Neural progenitor cell (in vitro differentiated cells): ENCODE data around the gene BACH1. TPM values are rescaled to one million over a fixed set of nuclear protein-coding genes. Genes with fewer than 3 reads are reported as not detected.

ENCODE experiments used
- DNase-seq: peaks from one replicate; pipeline ENCODE4 v3.0.0-alpha.2; 2016; ENCODE audit warnings: low spot score
- H2AFZ ChIP-seq: fragments of 200-600 bp; sonication (generic); replicated peaks from 2 replicates; pipeline ENCODE4 v1.6.1; 2016; ENCODE audit warnings: antibody characterized with exemption
- H3F3A ChIP-seq: fragments of 200-600 bp; sonication (generic); 2 replicates; pipeline ENCODE4 v1.6.1; 2016; ENCODE audit warnings: antibody characterized with exemption, low read depth
- H3K27ac ChIP-seq: fragments of 200-600 bp; sonication (generic); 2 replicates; pipeline ENCODE4 v1.5.1; 2016; ENCODE audit warnings: mild to moderate bottlenecking
- H3K27me3 ChIP-seq: fragments of 200-600 bp; sonication (generic); 2 replicates; pipeline ENCODE4 v1.6.1; 2016; ENCODE audit warnings: mild to moderate bottlenecking, moderate library complexity
- H3K36me3 ChIP-seq: fragments of 200-600 bp; sonication (generic); 2 replicates; pipeline ENCODE4 v1.5.1; 2016
- H3K4me1 ChIP-seq: fragments of 200-600 bp; sonication (generic); 2 replicates; pipeline ENCODE4 v1.6.1; 2016; ENCODE audit warnings: mixed run types
- H3K4me2 ChIP-seq: fragments of 200-600 bp; sonication (generic); 2 replicates; pipeline ENCODE4 v1.6.1; 2016
- H3K4me3 ChIP-seq: fragments of 200-600 bp; sonication (generic); 2 replicates; pipeline ENCODE4 v1.5.1; 2016
- H3K79me2 ChIP-seq: fragments of 200-600 bp; sonication (generic); 2 replicates; pipeline ENCODE4 v1.6.1; 2016; ENCODE audit warnings: low read depth
- H3K9ac ChIP-seq: fragments of 200-600 bp; sonication (generic); 2 replicates; pipeline ENCODE4 v1.6.1; 2016
- H3K9me3 ChIP-seq: fragments of 200-600 bp; sonication (generic); 2 replicates; pipeline ENCODE4 v1.5.1; 2016; ENCODE audit warnings: low read depth
- H4K20me1 ChIP-seq: fragments of 200-600 bp; sonication (generic); 2 replicates; pipeline ENCODE4 v1.6.1; 2016; ENCODE audit warnings: low read depth
- H3K27ac Mint-ChIP-seq: 3 replicates; pipeline ENCODE4 v1.8.0; 2021; ENCODE audit warnings: mixed read lengths
- H3K27me3 Mint-ChIP-seq: 2 replicates; pipeline ENCODE4 v1.8.0; 2022; ENCODE audit warnings: low read depth, mild to moderate bottlenecking, inconsistent platforms, moderate library complexity, mixed read lengths; ENCODE audit not compliant: insufficient read depth
- H3K36me3 Mint-ChIP-seq: 3 replicates; pipeline ENCODE4 v1.8.0; 2021; ENCODE audit warnings: mixed read lengths
- H3K4me1 Mint-ChIP-seq: 3 replicates; pipeline ENCODE4 v1.8.0; 2021; ENCODE audit warnings: mixed read lengths
- H3K4me3 Mint-ChIP-seq: 3 replicates; pipeline ENCODE4 v1.8.0; 2021; ENCODE audit warnings: mild to moderate bottlenecking, moderate library complexity, mixed read lengths
- H3K9me3 Mint-ChIP-seq: 3 replicates; pipeline ENCODE4 v1.8.0; 2020; ENCODE audit warnings: mixed read lengths
- CTCF ChIP-seq: fragments of 200-600 bp; sonication (generic); IDR thresholded peaks from 2 replicates; pipeline ENCODE4 v1.5.1; 2017; ENCODE audit warnings: antibody characterized with exemption, mild to moderate bottlenecking
- EZH2 ChIP-seq: fragments of 200-600 bp; sonication (generic); IDR thresholded peaks from 2 replicates; pipeline ENCODE4 v1.6.1; 2017; ENCODE audit warnings: antibody characterized with exemption, mild to moderate bottlenecking, moderate library complexity
- EZH2phosphoT487 ChIP-seq: fragments of 200-600 bp; sonication (generic); IDR thresholded peaks from 2 replicates; pipeline ENCODE4 v1.6.1; 2017; ENCODE audit warnings: antibody characterized with exemption
- total RNA-seq: library from RNA; depleted of rRNA; stranded (reverse); fragments of >200 nt; gene quantifications from 2 replicates; pipeline ENCODE4 v1.2.3, GENCODE V29; 2015; ENCODE audit warnings: low replicate concordance

Gene BACH1
- total RNA-seq, 1 donor from 2014 or later: 93.8 TPM

GRCh38 chr21:29297483-29298347, 1.0 kb upstream of the BACH1 start:
- H3F3A ChIP-seq: peaks cover 13% of the 10 kb centered on the region
- H3K36me3 ChIP-seq: no peaks in the 10 kb centered on the region
- Mint-ChIP-seq H3K27ac (no peak overlapping the region), H3K4me1 (peaks cover 29% of the 10 kb centered on the region), H3K36me3 (peaks cover 18% of the 10 kb centered on the region), H3K9me3 (peaks cover 24% of the 10 kb centered on the region), H3K4me3 (peak overlapping the region; percentile 84), H3K27me3 (peaks cover 10% of the 10 kb centered on the region)
- H4K20me1 ChIP-seq: peaks cover 32% of the 10 kb centered on the region
- H3K9ac ChIP-seq: no peak overlapping the region
- peaks cover 10% of the 10 kb centered on the region for H3K27me3 ChIP-seq
- peak overlapping the region; percentile 66 for H3K4me3 ChIP-seq
- TF ChIP-seq EZH2: no peak
- no peak for TF ChIP-seq CTCF
- no peak for TF ChIP-seq EZH2phosphoT487
- H3K4me2 ChIP-seq: peak overlapping the region; percentile 79
- H3K4me1 ChIP-seq: peaks cover 12% of the 10 kb centered on the region
- H3K9me3 ChIP-seq: no peaks in the 10 kb centered on the region
- no peak for DNase-seq
- peak overlapping the region; percentile 89 for H2AFZ ChIP-seq
- peaks cover 35% of the 10 kb centered on the region for H3K79me2 ChIP-seq
- no peak overlapping the region for H3K27ac ChIP-seq

DNA sequence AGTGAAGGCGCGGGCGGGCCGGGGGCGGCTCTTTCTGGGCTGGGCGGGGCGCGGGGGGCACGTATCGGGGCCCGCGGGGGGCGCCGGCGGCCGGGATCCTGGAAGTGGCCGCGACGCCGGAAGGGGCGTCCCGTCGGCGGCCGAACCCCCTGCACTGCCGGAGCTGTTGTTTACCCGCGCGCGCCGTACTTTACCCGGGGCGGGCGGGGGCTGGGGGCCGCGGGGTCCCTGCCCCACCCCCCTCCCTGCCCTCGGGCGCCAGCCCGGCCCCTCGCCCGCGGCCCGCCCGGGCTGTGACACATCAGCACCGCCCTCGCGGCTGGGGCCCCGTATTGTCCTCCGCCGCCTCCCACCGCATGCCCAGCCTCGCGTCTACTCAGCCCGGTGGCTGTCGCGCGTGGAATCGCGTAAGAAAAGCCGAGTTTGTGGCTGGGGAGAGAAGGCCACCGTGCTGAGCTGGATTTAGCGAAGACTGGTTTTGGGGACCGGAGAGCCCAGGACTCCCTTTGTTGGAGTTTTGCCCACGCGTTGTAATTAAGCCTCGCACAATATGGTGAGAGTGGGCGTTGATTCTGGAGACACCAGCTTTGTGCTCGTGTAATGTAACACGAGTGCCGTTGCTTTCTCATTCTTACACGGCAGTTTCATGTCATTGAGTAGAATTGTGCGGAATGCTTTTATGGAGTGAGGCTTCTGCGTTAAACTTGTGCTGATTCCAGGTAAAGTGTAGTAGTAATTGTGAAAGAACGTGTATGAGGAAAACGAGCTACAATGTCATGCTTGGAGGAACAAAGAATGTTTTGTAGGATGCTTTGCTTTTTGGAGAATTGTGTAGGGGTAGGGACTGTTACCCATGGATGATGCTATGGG, 559 bp downstream of the BACH1 start:
- H3K4me1 Mint-ChIP-seq: peaks cover 29% of the 10 kb centered on the region
- peaks cover 12% of the 10 kb centered on the region for H3K4me1 ChIP-seq
- peaks cover 10% of the 10 kb centered on the region for H3K27me3 Mint-ChIP-seq
- H3K4me2 ChIP-seq: peak overlapping the region; percentile 88
- no peaks in the 10 kb centered on the region for H3K9me3 ChIP-seq
- H3K9me3 Mint-ChIP-seq: peaks cover 21% of the 10 kb centered on the region
- peak; percentile 78 for DNase-seq
- no peaks in the 10 kb centered on the region for H3K36me3 ChIP-seq
- peaks cover 13% of the 10 kb centered on the region for H3F3A ChIP-seq
- peaks cover 47% of the 10 kb centered on the region for H4K20me1 ChIP-seq
- peak overlapping the region; percentile 92 for H3K4me3 Mint-ChIP-seq
- H3K9ac ChIP-seq: peak overlapping the region; percentile 53
- H3K4me3 ChIP-seq: peak overlapping the region; percentile 66
- H3K27me3 ChIP-seq: peaks cover 10% of the 10 kb centered on the region
- H2AFZ ChIP-seq: peak overlapping the region; percentile 46
- peaks cover 18% of the 10 kb centered on the region for H3K36me3 Mint-ChIP-seq
- H3K27ac ChIP-seq: peak overlapping the region; percentile 95
- H3K27ac Mint-ChIP-seq: peak overlapping the region; percentile 50
- H3K79me2 ChIP-seq: peaks cover 51% of the 10 kb centered on the region
- TF ChIP-seq EZH2phosphoT487 (no peak), CTCF (no peak), EZH2 (no peak)

DNA sequence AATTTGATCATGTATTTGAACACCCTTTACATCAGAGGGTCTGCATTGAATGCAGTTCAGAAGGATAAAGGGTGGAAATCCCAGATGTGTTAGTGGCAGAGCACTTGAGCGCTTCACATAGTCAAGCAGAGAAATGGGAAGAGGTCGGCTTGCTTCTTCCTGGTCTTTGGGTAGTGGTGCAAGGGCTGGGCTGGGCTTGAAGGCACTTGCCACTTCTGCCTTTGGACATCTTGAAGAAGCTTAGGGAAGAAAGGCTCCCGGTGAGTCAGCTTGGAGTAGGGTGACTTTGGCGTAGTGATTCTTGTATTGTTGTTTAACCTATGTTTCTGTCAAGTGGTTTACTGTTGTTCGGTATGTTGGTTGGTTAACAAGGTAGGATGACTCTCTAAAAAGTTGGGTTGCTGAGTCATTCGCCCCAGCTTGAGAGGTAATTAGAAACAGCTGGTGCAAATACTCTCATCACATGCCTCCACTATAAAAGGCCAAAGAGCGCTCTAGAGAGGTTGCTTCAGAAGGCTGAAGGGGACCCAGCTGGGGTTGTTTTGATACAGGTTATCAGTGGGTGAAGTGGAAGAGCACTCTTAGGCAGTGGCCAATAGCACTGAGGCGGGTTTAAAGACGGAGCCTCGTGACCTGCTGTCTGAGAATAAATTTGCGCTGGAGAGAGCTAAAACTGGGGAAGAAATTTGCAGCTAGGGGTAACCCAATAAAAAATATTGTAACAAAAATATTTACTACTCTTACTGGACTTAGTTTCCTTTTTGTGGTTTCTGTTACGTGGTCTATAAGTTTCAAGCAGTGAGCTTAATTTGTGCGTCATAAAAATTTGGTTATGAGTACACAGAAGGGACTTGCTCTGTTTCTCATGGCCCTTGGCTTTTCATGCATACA, 1.4 kb downstream of the BACH1 start:
- no peak overlapping the region for H3K27ac ChIP-seq
- peaks cover 18% of the 10 kb centered on the region for H3K36me3 Mint-ChIP-seq
- no peaks in the 10 kb centered on the region for H3K9me3 ChIP-seq
- peaks cover 12% of the 10 kb centered on the region for H3K4me1 ChIP-seq
- peaks cover 18% of the 10 kb centered on the region for H3K9me3 Mint-ChIP-seq
- H3K27me3 Mint-ChIP-seq: peaks cover 10% of the 10 kb centered on the region
- peak overlapping the region; percentile 53 for H3K9ac ChIP-seq
- no peak for TF ChIP-seq CTCF
- TF ChIP-seq EZH2: no peak
- TF ChIP-seq EZH2phosphoT487: no peak
- H3K4me1 Mint-ChIP-seq: peaks cover 33% of the 10 kb centered on the region
- H3F3A ChIP-seq: peaks cover 13% of the 10 kb centered on the region
- peak overlapping the region; percentile 66 for H3K4me3 ChIP-seq
- peaks cover 56% of the 10 kb centered on the region for H4K20me1 ChIP-seq
- H3K27ac Mint-ChIP-seq: peak overlapping the region; percentile 50
- H3K4me2 ChIP-seq: peak overlapping the region; percentile 88
- H3K79me2 ChIP-seq: peaks cover 60% of the 10 kb centered on the region
- peak overlapping the region; percentile 46 for H2AFZ ChIP-seq
- peak overlapping the region; percentile 92 for H3K4me3 Mint-ChIP-seq
- peak; percentile 64 for DNase-seq
- H3K27me3 ChIP-seq: peaks cover 10% of the 10 kb centered on the region
- H3K36me3 ChIP-seq: no peaks in the 10 kb centered on the region
